Upper lobe of left lung (tissue), 6 donors: ENCODE measurements around the gene PAWR. TPM values are rescaled to one million over a fixed set of nuclear protein-coding genes. Genes with fewer than 3 reads are reported as not detected.

Source experiments
- ATAC-seq, 2 donors: fragments of 200-7000 bp; cut with Tn5 transposase; one replicate each; pipeline ENCODE4 v1.9.1; 2022; ENCODE audit warnings: mild to moderate bottlenecking in 2 of 2, moderate library complexity in 2 of 2; ENCODE audit not compliant: low FRiP score in 2 of 2
- DNase-seq, 2 donors: peaks; one replicate each; pipeline ENCODE4 v3.0.0-alpha.2; 2019 to 2020
- H3K27ac ChIP-seq, 4 donors: fragments of 200-600 bp; sonication (generic); one replicate each; pipeline ENCODE4 v1.5.1; 2016 to 2019
- H3K27me3 ChIP-seq, 4 donors: fragments of 200-600 bp; sonication (generic); one replicate each; pipeline ENCODE4 v1.5.1; 2017 to 2019
- H3K36me3 ChIP-seq, 4 donors: fragments of 200-600 bp; sonication (generic); one replicate each; pipeline ENCODE4 v1.5.1; 2016 to 2019
- H3K4me1 ChIP-seq, 4 donors: fragments of 200-600 bp; sonication (generic); one replicate each; pipeline ENCODE4 v1.5.1; 2018 to 2019
- H3K4me3 ChIP-seq, 4 donors: fragments of 200-600 bp; sonication (generic); one replicate each; pipeline ENCODE4 v1.5.1; 2017 to 2019; ENCODE audit warnings: mild to moderate bottlenecking in 2 of 4, moderate library complexity in 1 of 4
- H3K9me3 ChIP-seq, 4 donors: fragments of 200-600 bp; sonication (generic); one replicate each; pipeline ENCODE4 v1.5.1; 2018 to 2019
- EP300 ChIP-seq, 4 donors: sonication (generic); formaldehyde crosslinking; IDR thresholded peaks; one replicate each; pipeline ENCODE4 v1.5.1; 2017; ENCODE audit warnings: antibody characterized with exemption in 4 of 4, control low read depth in 2 of 4
- POLR2A ChIP-seq, 4 donors: fragments of 450-650 bp; IDR thresholded peaks; one replicate each; pipeline ENCODE4 v1.5.1; 2016 to 2017; ENCODE audit warnings: antibody characterized with exemption in 4 of 4, mild to moderate bottlenecking in 2 of 4
- POLR2AphosphoS5 ChIP-seq, 2 donors: sonication (generic); formaldehyde crosslinking; IDR thresholded peaks; one replicate each; pipeline ENCODE4 v1.5.1; 2017; ENCODE audit warnings: antibody characterized with exemption in 2 of 2
- WGBS, 2 donors: methylation state at CpG; one replicate each; pipeline ENCODE4 v1.1.5; 2017 to 2018; 5-methylcytosine and 5-hydroxymethylcytosine counted together
- total RNA-seq, 6 donors: library from RNA; depleted of rRNA in 4 of 6; stranded (reverse); fragments of >200 nt in 4 of 6; gene quantifications; one replicate each; pipeline versions ENCODE4 v1.1.0 to v1.2.1, GENCODE V29; 2016 to 2021
- TF ChIP-seq, protein P1 (sequence below), 6 experiments: fragments of 450-650 bp in 4 of 6; fragments of 200-600 bp in 2 of 6; sonication (generic) in 2 of 6; IDR thresholded peaks; one replicate each; pipeline ENCODE4 v1.5.1; 2016 to 2019; ENCODE audit warnings: antibody characterized with exemption in 6 of 6
- donor health status: DM: no; HTN: no; CAD: no; lungs with moderate emphysema.
- donor health status: DM: no; HTN: yes; CAD: no; lungs with severe emphysema.

PAWR gene
- total RNA-seq, 6 donors from 2014 or later, result 45.1 to 88.0 (median 58.3) TPM

DNA sequence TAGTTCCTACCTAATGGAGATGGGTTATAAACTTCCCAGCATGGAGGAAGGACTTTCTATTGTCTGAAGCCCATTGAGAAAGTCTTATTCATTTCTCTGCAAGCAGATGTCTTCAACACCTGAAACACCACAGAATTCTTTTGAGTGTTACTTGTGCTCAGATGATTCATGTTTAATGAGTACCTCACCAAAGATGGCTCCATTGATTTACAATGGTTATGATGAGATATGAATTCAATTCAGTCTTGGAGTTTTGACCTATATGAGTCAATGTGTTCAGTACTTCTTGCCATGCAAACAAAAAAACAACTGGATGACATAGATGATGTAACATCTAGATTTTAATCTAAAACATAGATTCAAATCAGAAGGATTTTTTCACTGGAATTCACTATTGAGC lies 15.4 kb upstream of the PAWR start:
- ATAC-seq, result no peak
- no peak for DNase-seq
- no peaks in the 10 kb centered on the region for H3K27me3 ChIP-seq
- H3K4me1 ChIP-seq, result no peaks in the 10 kb centered on the region
- no peaks in the 10 kb centered on the region for H3K36me3 ChIP-seq
- H3K4me3 ChIP-seq, result no peak overlapping the region
- no peak overlapping the region for H3K27ac ChIP-seq
- no peaks in the 10 kb centered on the region for H3K9me3 ChIP-seq
- TF ChIP-seq, protein P1, sequence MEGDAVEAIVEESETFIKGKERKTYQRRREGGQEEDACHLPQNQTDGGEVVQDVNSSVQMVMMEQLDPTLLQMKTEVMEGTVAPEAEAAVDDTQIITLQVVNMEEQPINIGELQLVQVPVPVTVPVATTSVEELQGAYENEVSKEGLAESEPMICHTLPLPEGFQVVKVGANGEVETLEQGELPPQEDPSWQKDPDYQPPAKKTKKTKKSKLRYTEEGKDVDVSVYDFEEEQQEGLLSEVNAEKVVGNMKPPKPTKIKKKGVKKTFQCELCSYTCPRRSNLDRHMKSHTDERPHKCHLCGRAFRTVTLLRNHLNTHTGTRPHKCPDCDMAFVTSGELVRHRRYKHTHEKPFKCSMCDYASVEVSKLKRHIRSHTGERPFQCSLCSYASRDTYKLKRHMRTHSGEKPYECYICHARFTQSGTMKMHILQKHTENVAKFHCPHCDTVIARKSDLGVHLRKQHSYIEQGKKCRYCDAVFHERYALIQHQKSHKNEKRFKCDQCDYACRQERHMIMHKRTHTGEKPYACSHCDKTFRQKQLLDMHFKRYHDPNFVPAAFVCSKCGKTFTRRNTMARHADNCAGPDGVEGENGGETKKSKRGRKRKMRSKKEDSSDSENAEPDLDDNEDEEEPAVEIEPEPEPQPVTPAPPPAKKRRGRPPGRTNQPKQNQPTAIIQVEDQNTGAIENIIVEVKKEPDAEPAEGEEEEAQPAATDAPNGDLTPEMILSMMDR (IDR thresholded peaks at IDR 0.05), result no peak
- no peak for TF ChIP-seq EP300 (IDR thresholded peaks at IDR 0.05)
- no peak for TF ChIP-seq POLR2AphosphoS5 (IDR thresholded peaks at IDR 0.05)

DNA sequence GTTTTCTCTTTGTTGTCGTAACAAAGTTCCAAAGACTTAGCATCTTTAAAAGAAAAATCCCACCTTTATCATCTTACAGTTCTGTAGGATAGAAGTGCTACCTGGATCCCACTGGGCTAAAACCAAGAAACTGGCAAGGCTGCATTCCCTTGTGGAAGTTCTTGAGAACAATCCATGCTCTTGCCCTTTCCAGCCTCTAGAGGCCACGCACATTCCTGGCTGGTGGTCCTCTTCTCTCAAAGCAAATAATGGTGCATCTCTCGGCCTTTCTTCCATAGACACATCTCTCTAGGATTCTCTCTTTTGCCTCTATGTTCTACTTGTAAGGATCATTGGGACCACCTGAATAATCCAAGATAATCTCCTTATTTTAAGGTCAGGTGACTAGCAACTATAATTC lies 8.2 kb upstream of the PAWR start:
- Histone ChIP-seq H3K36me3 (no peaks in the 10 kb centered on the region), H3K27ac (no peak overlapping the region), H3K9me3 (no peaks in the 10 kb centered on the region), H3K4me1 (no peaks in the 10 kb centered on the region), H3K4me3 (no peak overlapping the region), H3K27me3 (no peaks in the 10 kb centered on the region)
- 95 to 98% methylated on average over 3 of the region's 3 CpGs for whole genome bisulfite sequencing, 2 donors
- DNase-seq (no peak), ATAC-seq (no peak)
- TF ChIP-seq EP300 (IDR thresholded peaks at IDR 0.05) (no peak), POLR2A (IDR thresholded peaks at IDR 0.05) (no peak), POLR2AphosphoS5 (IDR thresholded peaks at IDR 0.05) (no peak)
- TF ChIP-seq, protein P1 (IDR thresholded peaks at IDR 0.05), result no peak

DNA sequence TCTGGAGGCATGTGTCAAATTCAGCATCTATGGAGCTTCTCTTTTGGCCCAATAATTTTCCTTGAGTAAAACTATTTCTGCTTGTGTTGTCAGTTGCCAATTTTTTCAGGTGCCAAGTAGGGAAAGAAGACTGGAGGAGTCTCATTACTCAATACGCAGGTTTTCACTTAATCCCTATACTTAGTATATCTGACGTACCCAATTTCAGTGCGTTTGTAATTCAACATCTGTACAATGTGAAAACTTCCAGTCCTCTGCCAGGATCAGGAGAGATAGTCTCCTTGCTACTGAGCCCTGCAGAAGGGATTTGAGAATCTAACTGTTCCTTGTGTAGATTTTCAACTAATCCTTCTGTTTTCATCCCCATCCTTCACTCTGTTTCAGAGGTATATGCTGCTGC lies 5.7 kb upstream of the PAWR start:
- Histone ChIP-seq H3K27me3 (no peaks in the 10 kb centered on the region), H3K4me3 (no peak overlapping the region), H3K9me3 (no peaks in the 10 kb centered on the region), H3K36me3 (no peaks in the 10 kb centered on the region), H3K27ac (no peak overlapping the region), H3K4me1 (peaks cover 0 to 5% (median 0%) of the 10 kb centered on the region in 4 donors)
- TF ChIP-seq, protein P1 (IDR thresholded peaks at IDR 0.05), result no peak
- TF ChIP-seq POLR2AphosphoS5 (IDR thresholded peaks at IDR 0.05) (no peak), EP300 (IDR thresholded peaks at IDR 0.05) (no peak), POLR2A (IDR thresholded peaks at IDR 0.05) (no peak)
- ATAC-seq, result no peak
- 94 to 97% methylated on average over 3 of the region's 3 CpGs for WGBS, 2 donors
- no peak for DNase-seq

DNA sequence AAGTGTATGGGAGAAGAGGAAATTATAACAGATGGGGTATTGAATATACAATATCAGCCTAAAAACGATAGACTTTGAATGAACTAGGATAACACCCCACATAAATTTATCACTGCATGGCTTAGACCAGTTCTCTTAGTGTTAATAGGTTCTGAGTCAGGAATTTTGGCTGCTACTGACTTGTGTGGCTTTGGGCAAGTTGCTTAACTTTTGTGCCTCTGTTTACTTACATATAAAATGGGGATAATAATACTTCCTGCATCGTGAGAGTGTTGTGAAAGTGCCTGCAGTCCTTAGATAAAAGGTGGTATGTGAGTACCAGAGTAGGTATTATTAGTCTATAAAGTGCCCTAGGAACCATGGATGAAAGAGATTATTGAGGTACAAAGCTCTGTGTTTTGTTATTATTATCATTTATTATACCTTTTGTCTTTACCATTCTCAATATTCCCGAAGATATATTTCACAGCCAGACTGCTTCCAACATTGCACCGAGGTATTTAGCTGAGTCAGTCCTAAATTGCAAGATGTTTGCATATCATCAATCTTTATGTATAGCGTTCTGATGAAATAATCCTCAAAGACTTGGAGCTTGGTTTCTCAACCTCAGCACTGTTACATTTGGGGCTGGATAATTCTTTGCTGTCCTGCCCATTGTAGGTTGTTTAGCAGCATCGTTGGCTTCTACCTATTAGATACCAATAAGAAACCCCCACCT lies 2.3 kb upstream of the PAWR start:
- ATAC-seq (no peak), DNase-seq (no peak)
- Histone ChIP-seq H3K9me3 (no peaks in the 10 kb centered on the region), H3K4me3 (peak overlapping the region in 1 of 4 donors; percentile 95), H3K36me3 (no peaks in the 10 kb centered on the region), H3K27me3 (peaks cover 0 to 3% (median 0%) of the 10 kb centered on the region in 4 donors), H3K4me1 (peaks cover 0 to 22% (median 2%) of the 10 kb centered on the region in 4 donors), H3K27ac (peak overlapping the region in 2 of 4 donors; percentile 92)
- TF ChIP-seq POLR2A (IDR thresholded peaks at IDR 0.05), result no peak
- TF ChIP-seq, protein P1 (IDR thresholded peaks at IDR 0.05), result no peak
- TF ChIP-seq EP300 (IDR thresholded peaks at IDR 0.05), result no peak
- no peak for TF ChIP-seq POLR2AphosphoS5 (IDR thresholded peaks at IDR 0.05)
- 53 to 55% methylated on average over 6 of the region's 6 CpGs for WGBS, 2 donors
